ENCODE data around the gene FOXS1. TPM values are rescaled to one million over a fixed set of nuclear protein-coding genes. Genes with fewer than 3 reads are reported as not detected.

FOXS1 gene
- total RNA-seq, 1 experiment from 2014 or later: 0.22 TPM

DNA sequence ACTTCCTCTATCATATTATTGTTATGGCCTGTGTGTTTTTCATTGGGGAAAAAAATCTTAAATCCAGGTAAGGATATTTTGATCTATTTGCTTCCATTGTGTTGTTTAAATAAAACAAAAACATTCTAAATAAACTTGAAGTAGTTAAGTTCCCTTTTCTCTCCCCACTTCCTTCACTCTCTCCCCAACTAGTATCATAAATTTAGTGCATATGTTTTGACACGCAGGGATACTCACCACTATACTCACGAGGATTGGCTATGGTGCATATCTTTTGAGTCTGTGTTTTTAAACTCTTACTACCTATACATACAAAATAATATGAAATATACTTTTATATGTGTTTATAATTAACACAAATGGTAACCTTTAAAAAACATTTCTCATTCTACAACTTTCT lies 30.3 kb upstream of the FOXS1 start:
- H3K27me3 Mint-ChIP-seq (ENCODE audit: low read depth): peaks cover 35% of the 10 kb centered on the region
- peaks cover 6 to 11% of the 10 kb centered on the region in 2 experiments for H3K4me1 Mint-ChIP-seq
- Histone ChIP-seq H2BK5ac (ENCODE audit: insufficient read length, low read length) (no peak overlapping the region), H3K18ac (ENCODE audit: insufficient read length, low read depth, low read length) (no peak overlapping the region), H2AFZ (ENCODE audit: low read length) (no peak overlapping the region), H3K79me2 (ENCODE audit: insufficient read depth, low read length) (no peaks in the 10 kb centered on the region), H3K79me1 (ENCODE audit: insufficient read depth, low read depth, low read length, poor library complexity, severe bottlenecking) (no peaks in the 10 kb centered on the region), H3K23ac (ENCODE audit: insufficient read length, low read depth, low read length) (no peak overlapping the region), H3K27ac (ENCODE audit: insufficient read length, low read depth, low read length) (no peak overlapping the region), H2BK15ac (ENCODE audit: low read depth, low read length) (no peak overlapping the region), H3K14ac (ENCODE audit: insufficient read depth, low read length) (no peak overlapping the region), H3K27me3 (ENCODE audit: insufficient read depth, low read length) (peaks cover 5% of the 10 kb centered on the region; the same call in 1 of the 2 replicates), H4K20me1 (ENCODE audit: control insufficient read depth, insufficient read depth, insufficient read length) (no peaks in the 10 kb centered on the region), H3K9ac (ENCODE audit: extremely low read depth, insufficient read length, low read length) (no peak overlapping the region), H2BK12ac (ENCODE audit: insufficient read length, low read depth, low read length) (no peak overlapping the region), H2BK120ac (ENCODE audit: low read depth, low read length, poor library complexity, severe bottlenecking) (no peak overlapping the region), H3K4me2 (ENCODE audit: insufficient read depth, insufficient read length, low read length) (no peak overlapping the region), H3K23me2 (ENCODE audit: insufficient read length, low read depth, low read length, poor library complexity, severe bottlenecking) (peaks cover 8% of the 10 kb centered on the region), H2BK20ac (ENCODE audit: low read depth, low read length, poor library complexity, severe bottlenecking) (no peak overlapping the region), H4K5ac (ENCODE audit: insufficient read length, low read depth, low read length) (no peak overlapping the region), H3K4ac (ENCODE audit: low read depth, low read length) (no peak overlapping the region), H4K8ac (replicated peaks; ENCODE audit: insufficient read length, low read depth, low read length) (no peak overlapping the region), H4K91ac (ENCODE audit: insufficient read length, low read depth, low read length) (no peak overlapping the region), H3K4me1 (ENCODE audit: insufficient read depth, low read length) (no peaks in the 10 kb centered on the region), H2AK5ac (ENCODE audit: insufficient read length, low read length) (no peak overlapping the region), H3K9me3 (ENCODE audit: control insufficient read depth, low read depth, low read length) (no peaks in the 10 kb centered on the region), H3K56ac (ENCODE audit: insufficient read length, low read depth, low read length) (no peak overlapping the region), H3T11ph (ENCODE audit: low read length) (no peak overlapping the region)
- no peaks in the 10 kb centered on the region for H3K9me3 Mint-ChIP-seq
- H3K4me3 Mint-ChIP-seq: no peak overlapping the region
- no peak for TF ChIP-seq CTCF (conservative IDR thresholded peaks at IDR 0.05)
- H3K36me3 Mint-ChIP-seq (ENCODE audit: insufficient read depth in 1 of 3, low read depth in 3 of 3): no peaks in the 10 kb centered on the region
- no peak for DNase-seq
- H3K27ac Mint-ChIP-seq: no peak overlapping the region
- no CpG with 5 or more reads among the region's 2 CpGs for WGBS (ENCODE audit: extremely low coverage, insufficient read length, low lambda C conversion rate)
